Hepatocyte (in vitro differentiated cells): ENCODE data around the gene SF3B6.

Experiments used
- EZH2 ChIP-seq: fragments of 200-600 bp; sonication (generic); IDR thresholded peaks from 2 replicates; pipeline ENCODE4 v1.6.1; 2016; ENCODE audit warnings: antibody characterized with exemption, mild to moderate bottlenecking, borderline replicate concordance
- EZH2phosphoT487 ChIP-seq: fragments of 200-600 bp; sonication (generic); IDR thresholded peaks from one replicate; pipeline ENCODE4 v1.6.1; 2018; ENCODE audit warnings: antibody characterized with exemption, mild to moderate bottlenecking, low read depth, moderate library complexity; ENCODE audit not compliant: unreplicated experiment, severe bottlenecking
- TF ChIP-seq, protein P1 (sequence below): fragments of 200-600 bp; sonication (generic); IDR thresholded peaks from 2 replicates; pipeline ENCODE4 v1.5.1; 2016; ENCODE audit warnings: antibody characterized with exemption, mild to moderate bottlenecking; ENCODE audit not compliant: poor library complexity

DNA sequence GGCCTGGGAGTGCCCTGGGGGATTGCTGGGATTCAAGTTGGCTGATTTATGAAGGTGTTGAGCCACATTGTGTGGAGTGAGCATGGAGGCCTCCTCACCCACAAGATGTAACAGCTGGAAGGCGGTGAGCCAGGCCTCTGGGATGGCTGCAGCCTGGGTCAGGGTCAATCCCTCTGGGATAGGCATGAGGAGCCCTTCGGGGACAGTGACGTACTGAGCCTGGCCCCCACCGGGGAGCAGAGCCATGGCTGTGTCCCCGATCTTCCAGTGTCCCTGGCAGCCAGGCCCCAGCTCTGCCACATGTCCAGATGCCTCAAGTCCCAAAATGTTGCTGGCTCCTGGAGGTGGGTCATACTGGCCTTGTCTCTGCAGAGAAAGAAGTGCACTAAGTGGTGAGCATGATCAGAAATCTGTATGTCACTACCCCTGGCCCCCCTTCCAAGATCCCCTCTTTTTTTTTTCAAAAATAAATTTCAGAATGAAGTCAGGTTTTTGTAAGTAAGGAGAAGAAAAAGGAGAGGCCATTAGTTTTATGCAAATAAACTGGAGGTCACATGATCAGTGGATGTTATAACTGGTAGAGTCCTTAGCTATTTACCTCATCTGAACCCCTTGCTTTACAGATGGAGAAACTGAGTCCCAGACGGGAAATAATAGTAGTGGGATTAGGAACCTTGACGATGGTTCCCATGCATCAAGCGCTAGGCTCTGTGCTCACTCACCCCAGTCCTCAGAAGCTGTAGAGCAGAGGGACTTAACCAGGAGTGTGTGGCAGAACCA is 6.9 kb upstream of the SF3B6 start:
- TF ChIP-seq, protein P1, sequence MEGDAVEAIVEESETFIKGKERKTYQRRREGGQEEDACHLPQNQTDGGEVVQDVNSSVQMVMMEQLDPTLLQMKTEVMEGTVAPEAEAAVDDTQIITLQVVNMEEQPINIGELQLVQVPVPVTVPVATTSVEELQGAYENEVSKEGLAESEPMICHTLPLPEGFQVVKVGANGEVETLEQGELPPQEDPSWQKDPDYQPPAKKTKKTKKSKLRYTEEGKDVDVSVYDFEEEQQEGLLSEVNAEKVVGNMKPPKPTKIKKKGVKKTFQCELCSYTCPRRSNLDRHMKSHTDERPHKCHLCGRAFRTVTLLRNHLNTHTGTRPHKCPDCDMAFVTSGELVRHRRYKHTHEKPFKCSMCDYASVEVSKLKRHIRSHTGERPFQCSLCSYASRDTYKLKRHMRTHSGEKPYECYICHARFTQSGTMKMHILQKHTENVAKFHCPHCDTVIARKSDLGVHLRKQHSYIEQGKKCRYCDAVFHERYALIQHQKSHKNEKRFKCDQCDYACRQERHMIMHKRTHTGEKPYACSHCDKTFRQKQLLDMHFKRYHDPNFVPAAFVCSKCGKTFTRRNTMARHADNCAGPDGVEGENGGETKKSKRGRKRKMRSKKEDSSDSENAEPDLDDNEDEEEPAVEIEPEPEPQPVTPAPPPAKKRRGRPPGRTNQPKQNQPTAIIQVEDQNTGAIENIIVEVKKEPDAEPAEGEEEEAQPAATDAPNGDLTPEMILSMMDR, result no peak
- no peak for TF ChIP-seq EZH2
- no peak for TF ChIP-seq EZH2phosphoT487
